GM23338 (cell line): ENCODE results near the gene NFIB. TPM values are rescaled to one million over a fixed set of nuclear protein-coding genes. Genes with fewer than 3 reads are reported as not detected.

Experiments
- ATAC-seq: fragments of 200-7000 bp; cut with Tn5 transposase; 3 replicates; pipeline ENCODE4 v1.9.1; 2020
- DNase-seq: peaks from one replicate; pipeline ENCODE4 v3.0.0-alpha.2; 2015; ENCODE audit warnings: low spot score
- H2AFZ ChIP-seq: fragments of 200-600 bp; sonication (generic); 2 replicates; pipeline ENCODE4 v1.8.0; 2016; ENCODE audit warnings: antibody characterized with exemption, mild to moderate bottlenecking, moderate library complexity
- H3F3A ChIP-seq: fragments of 200-600 bp; sonication (generic); replicated peaks from 2 replicates; pipeline ENCODE4 v1.8.0; 2017; ENCODE audit warnings: antibody characterized with exemption, mixed run types, low read depth
- H3K27ac ChIP-seq: fragments of 200-600 bp; sonication (generic); 2 replicates; pipeline ENCODE4 v1.6.1; 2016; ENCODE audit warnings: low read depth
- H3K27me3 ChIP-seq: fragments of 200-600 bp; sonication (generic); 2 replicates; pipeline ENCODE4 v1.8.0; 2016; ENCODE audit warnings: mild to moderate bottlenecking, mixed run types, moderate library complexity; ENCODE audit not compliant: insufficient read depth
- H3K36me3 ChIP-seq: fragments of 200-600 bp; sonication (generic); 2 replicates; pipeline ENCODE4 v1.8.0; 2016; ENCODE audit warnings: mild to moderate bottlenecking; ENCODE audit not compliant: insufficient read depth
- H3K4me1 ChIP-seq: fragments of 200-600 bp; sonication (generic); 2 replicates; pipeline ENCODE4 v1.8.0; 2016; ENCODE audit warnings: mild to moderate bottlenecking, moderate library complexity; ENCODE audit not compliant: insufficient read depth
- H3K4me2 ChIP-seq: fragments of 200-600 bp; sonication (generic); 2 replicates; pipeline ENCODE4 v1.7.1; 2017; ENCODE audit warnings: mixed run types
- H3K4me3 ChIP-seq: fragments of 200-600 bp; sonication (generic); 2 replicates; pipeline ENCODE4 v1.6.1; 2016; ENCODE audit warnings: mixed run types
- H3K79me2 ChIP-seq: fragments of 200-600 bp; sonication (generic); replicated peaks from 2 replicates; pipeline ENCODE4 v1.8.0; 2017; ENCODE audit warnings: mild to moderate bottlenecking; ENCODE audit not compliant: insufficient read depth
- H3K9me2 ChIP-seq: fragments of 200-600 bp; sonication (generic); 2 replicates; pipeline ENCODE4 v1.8.0; 2017; ENCODE audit not compliant: insufficient read depth
- H4K20me1 ChIP-seq: fragments of 200-600 bp; sonication (generic); replicated peaks from 2 replicates; pipeline ENCODE4 v1.8.0; 2017; ENCODE audit warnings: mild to moderate bottlenecking; ENCODE audit not compliant: insufficient read depth
- H3K27ac Mint-ChIP-seq: 2 replicates; pipeline ENCODE4 v1.8.0; 2020; ENCODE audit warnings: inconsistent platforms, mild to moderate bottlenecking, moderate library complexity, mixed read lengths
- H3K27me3 Mint-ChIP-seq: 3 replicates; pipeline ENCODE4 v1.8.0; 2022; ENCODE audit warnings: low read depth, mild to moderate bottlenecking, moderate library complexity, mixed read lengths, inconsistent platforms; ENCODE audit not compliant: insufficient read depth, poor library complexity
- H3K36me3 Mint-ChIP-seq: 3 replicates; pipeline ENCODE4 v1.8.0; 2021; ENCODE audit warnings: low read depth, mild to moderate bottlenecking, inconsistent platforms, moderate library complexity, mixed read lengths
- H3K4me1 Mint-ChIP-seq: 3 replicates; pipeline ENCODE4 v1.8.0; 2020; ENCODE audit warnings: mild to moderate bottlenecking, inconsistent platforms, mixed read lengths
- H3K4me3 Mint-ChIP-seq: 3 replicates; pipeline ENCODE4 v1.8.0; 2021; ENCODE audit warnings: moderate library complexity, mild to moderate bottlenecking, inconsistent platforms, mixed read lengths
- H3K9me3 Mint-ChIP-seq: 3 replicates; pipeline ENCODE4 v1.8.0; 2020; ENCODE audit warnings: moderate library complexity, mild to moderate bottlenecking, inconsistent platforms, mixed read lengths
- CREB1 ChIP-seq: fragments of 250-450 bp; sonication (Bioruptor Pico); IDR thresholded peaks from 2 replicates; pipeline ENCODE4 v1.5.0; 2020; ENCODE audit warnings: low read depth, mild to moderate bottlenecking, moderate library complexity
- EZH2phosphoT487 ChIP-seq: fragments of 200-600 bp; sonication (generic); IDR thresholded peaks from one replicate; pipeline ENCODE4 v1.8.1; 2018; ENCODE audit warnings: antibody characterized with exemption; ENCODE audit not compliant: unreplicated experiment
- JUNB ChIP-seq: IDR thresholded peaks from one replicate; pipeline ENCODE4 v1.6.1; 2016; ENCODE audit warnings: antibody characterized with exemption; ENCODE audit not compliant: unreplicated experiment
- NANOG ChIP-seq: IDR thresholded peaks from 2 replicates; pipeline ENCODE4 v1.6.1; 2016; ENCODE audit warnings: antibody characterized with exemption, borderline replicate concordance
- POLR2AphosphoS5 ChIP-seq: IDR thresholded peaks from 2 replicates; pipeline ENCODE4 v1.6.1; 2016; ENCODE audit warnings: antibody characterized with exemption, low read depth
- ZNF114 ChIP-seq: fragments of 250-450 bp; sonication (Bioruptor Pico); IDR thresholded peaks from 2 replicates; pipeline ENCODE4 v1.5.0; 2020; ENCODE audit warnings: mild to moderate bottlenecking, moderate library complexity
- ZNF331 ChIP-seq: fragments of 250-450 bp; sonication (Bioruptor Pico); IDR thresholded peaks from 2 replicates; pipeline ENCODE4 v1.5.0; 2020; ENCODE audit warnings: low read depth, mild to moderate bottlenecking, moderate library complexity
- polyA plus RNA-seq: library from polyadenylated mRNA; unstranded; fragments of >200 nt; fragmentation: Nextera tagmentation; extraction: Ambion mirVana; gene quantifications from 2 replicates; pipeline ENCODE4 v1.2.1, GENCODE V29; 2016
- total RNA-seq: library from RNA; depleted of rRNA; stranded (reverse); fragments of >200 nt; shearing (Covaris generic); gene quantifications from 2 replicates; pipeline ENCODE4 v1.2.3, GENCODE V29; 2014
- TF ChIP-seq, protein P1 (sequence below), 2 experiments: fragments of 200-600 bp in 1 of 2; sonication (generic) in 1 of 2; conservative IDR thresholded peaks; 2 replicates each; pipeline versions ENCODE4 v1.5.1 to v1.6.1; 2016 to 2017; ENCODE audit warnings: antibody characterized with exemption in 2 of 2, low read depth in 2 of 2, mild to moderate bottlenecking in 2 of 2, moderate library complexity in 1 of 2
- TF ChIP-seq, protein P2 (sequence below): IDR thresholded peaks from 2 replicates; pipeline ENCODE4 v1.6.1; 2016; ENCODE audit warnings: antibody characterized with exemption
- TF ChIP-seq, protein P3 (sequence below): fragments of 250-450 bp; sonication (Bioruptor Pico); IDR thresholded peaks from 2 replicates; pipeline ENCODE4 v1.5.0; 2020; ENCODE audit warnings: mild to moderate bottlenecking, moderate library complexity
- TF ChIP-seq, protein P4 (sequence below): IDR thresholded peaks from one replicate; pipeline ENCODE4 v1.6.1; 2018; ENCODE audit warnings: antibody characterized with exemption; ENCODE audit not compliant: unreplicated experiment

NFIB gene
- total and polyA plus RNA-seq, 2 experiments from 2014 or later, result 3.9 to 4.7 TPM

DNA sequence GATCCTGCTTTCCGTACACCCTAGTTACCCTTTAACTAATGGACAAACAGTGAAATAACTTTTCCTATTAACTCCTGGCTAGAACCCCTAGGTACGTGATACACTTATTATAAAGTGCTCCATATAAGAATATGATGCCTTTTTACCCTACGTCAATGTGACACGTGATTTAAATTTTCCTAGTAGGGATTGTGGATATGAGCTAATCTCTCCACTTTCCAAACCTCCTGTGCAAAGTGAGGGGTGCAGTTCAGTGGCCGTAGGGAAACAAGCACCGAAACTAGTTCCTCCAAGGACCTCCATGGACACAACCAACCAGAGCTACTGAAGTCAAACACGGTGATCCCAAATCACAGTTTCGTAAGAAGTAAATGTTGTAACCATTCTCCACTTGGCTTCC, 19.3 kb downstream of the NFIB start (continued):
- TF ChIP-seq POLR2AphosphoS5 (no peak), ZNF331 (CRISPR knock-in tag) (no peak), CREB1 (CRISPR knock-in tag) (no peak), JUNB (no peak)
- TF ChIP-seq, protein P1, sequence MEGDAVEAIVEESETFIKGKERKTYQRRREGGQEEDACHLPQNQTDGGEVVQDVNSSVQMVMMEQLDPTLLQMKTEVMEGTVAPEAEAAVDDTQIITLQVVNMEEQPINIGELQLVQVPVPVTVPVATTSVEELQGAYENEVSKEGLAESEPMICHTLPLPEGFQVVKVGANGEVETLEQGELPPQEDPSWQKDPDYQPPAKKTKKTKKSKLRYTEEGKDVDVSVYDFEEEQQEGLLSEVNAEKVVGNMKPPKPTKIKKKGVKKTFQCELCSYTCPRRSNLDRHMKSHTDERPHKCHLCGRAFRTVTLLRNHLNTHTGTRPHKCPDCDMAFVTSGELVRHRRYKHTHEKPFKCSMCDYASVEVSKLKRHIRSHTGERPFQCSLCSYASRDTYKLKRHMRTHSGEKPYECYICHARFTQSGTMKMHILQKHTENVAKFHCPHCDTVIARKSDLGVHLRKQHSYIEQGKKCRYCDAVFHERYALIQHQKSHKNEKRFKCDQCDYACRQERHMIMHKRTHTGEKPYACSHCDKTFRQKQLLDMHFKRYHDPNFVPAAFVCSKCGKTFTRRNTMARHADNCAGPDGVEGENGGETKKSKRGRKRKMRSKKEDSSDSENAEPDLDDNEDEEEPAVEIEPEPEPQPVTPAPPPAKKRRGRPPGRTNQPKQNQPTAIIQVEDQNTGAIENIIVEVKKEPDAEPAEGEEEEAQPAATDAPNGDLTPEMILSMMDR (conservative IDR thresholded peaks at IDR 0.05; ENCODE audit: low read depth in 2 of 2), result no peak

DNA sequence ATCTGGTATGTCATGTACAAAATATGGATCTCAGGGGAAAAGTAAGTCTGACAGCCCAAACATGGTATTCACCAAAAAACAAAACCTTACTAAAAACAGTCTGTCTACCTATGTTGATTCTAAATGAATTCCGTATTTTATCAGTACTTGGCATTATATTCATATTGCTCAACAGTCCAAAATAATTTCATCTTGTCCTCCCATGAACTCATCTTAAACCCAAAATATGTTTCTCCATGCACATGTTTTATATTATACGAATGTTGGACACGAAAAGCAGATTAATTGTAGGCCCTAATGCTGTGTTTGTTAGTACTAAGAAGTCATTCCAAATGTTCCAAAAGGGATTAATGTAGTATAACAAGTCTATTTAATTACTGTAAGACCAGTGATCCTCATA, 20.1 kb downstream of the NFIB start:
- Histone ChIP-seq H3K36me3 (no peaks in the 10 kb centered on the region), H3K79me2 (no peaks in the 10 kb centered on the region), H3K9me2 (no peaks in the 10 kb centered on the region), H3K4me2 (no peak overlapping the region), H3K4me1 (0 out of 2 replicates have a peak, but pooled peaks cover 9% of the 10 kb centered on the region), H4K20me1 (no peaks in the 10 kb centered on the region), H3F3A (no peaks in the 10 kb centered on the region), H3K27me3 (no peaks in the 10 kb centered on the region), H3K4me3 (no peak overlapping the region), H2AFZ (no peak overlapping the region), H3K27ac (no peak overlapping the region)
- Mint-ChIP-seq H3K9me3 (no peaks in the 10 kb centered on the region), H3K27me3 (no peaks in the 10 kb centered on the region), H3K4me3 (no peak overlapping the region), H3K36me3 (no peaks in the 10 kb centered on the region), H3K4me1 (peaks cover 4% of the 10 kb centered on the region; the same call in 2 of the 3 replicates), H3K27ac (no peak overlapping the region)
- DNase-seq (no peak), ATAC-seq (no peak)
- TF ChIP-seq, protein P2, sequence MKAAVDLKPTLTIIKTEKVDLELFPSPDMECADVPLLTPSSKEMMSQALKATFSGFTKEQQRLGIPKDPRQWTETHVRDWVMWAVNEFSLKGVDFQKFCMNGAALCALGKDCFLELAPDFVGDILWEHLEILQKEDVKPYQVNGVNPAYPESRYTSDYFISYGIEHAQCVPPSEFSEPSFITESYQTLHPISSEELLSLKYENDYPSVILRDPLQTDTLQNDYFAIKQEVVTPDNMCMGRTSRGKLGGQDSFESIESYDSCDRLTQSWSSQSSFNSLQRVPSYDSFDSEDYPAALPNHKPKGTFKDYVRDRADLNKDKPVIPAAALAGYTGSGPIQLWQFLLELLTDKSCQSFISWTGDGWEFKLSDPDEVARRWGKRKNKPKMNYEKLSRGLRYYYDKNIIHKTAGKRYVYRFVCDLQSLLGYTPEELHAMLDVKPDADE, result no peak
- TF ChIP-seq CREB1 (CRISPR knock-in tag), result no peak
- TF ChIP-seq, protein P3, sequence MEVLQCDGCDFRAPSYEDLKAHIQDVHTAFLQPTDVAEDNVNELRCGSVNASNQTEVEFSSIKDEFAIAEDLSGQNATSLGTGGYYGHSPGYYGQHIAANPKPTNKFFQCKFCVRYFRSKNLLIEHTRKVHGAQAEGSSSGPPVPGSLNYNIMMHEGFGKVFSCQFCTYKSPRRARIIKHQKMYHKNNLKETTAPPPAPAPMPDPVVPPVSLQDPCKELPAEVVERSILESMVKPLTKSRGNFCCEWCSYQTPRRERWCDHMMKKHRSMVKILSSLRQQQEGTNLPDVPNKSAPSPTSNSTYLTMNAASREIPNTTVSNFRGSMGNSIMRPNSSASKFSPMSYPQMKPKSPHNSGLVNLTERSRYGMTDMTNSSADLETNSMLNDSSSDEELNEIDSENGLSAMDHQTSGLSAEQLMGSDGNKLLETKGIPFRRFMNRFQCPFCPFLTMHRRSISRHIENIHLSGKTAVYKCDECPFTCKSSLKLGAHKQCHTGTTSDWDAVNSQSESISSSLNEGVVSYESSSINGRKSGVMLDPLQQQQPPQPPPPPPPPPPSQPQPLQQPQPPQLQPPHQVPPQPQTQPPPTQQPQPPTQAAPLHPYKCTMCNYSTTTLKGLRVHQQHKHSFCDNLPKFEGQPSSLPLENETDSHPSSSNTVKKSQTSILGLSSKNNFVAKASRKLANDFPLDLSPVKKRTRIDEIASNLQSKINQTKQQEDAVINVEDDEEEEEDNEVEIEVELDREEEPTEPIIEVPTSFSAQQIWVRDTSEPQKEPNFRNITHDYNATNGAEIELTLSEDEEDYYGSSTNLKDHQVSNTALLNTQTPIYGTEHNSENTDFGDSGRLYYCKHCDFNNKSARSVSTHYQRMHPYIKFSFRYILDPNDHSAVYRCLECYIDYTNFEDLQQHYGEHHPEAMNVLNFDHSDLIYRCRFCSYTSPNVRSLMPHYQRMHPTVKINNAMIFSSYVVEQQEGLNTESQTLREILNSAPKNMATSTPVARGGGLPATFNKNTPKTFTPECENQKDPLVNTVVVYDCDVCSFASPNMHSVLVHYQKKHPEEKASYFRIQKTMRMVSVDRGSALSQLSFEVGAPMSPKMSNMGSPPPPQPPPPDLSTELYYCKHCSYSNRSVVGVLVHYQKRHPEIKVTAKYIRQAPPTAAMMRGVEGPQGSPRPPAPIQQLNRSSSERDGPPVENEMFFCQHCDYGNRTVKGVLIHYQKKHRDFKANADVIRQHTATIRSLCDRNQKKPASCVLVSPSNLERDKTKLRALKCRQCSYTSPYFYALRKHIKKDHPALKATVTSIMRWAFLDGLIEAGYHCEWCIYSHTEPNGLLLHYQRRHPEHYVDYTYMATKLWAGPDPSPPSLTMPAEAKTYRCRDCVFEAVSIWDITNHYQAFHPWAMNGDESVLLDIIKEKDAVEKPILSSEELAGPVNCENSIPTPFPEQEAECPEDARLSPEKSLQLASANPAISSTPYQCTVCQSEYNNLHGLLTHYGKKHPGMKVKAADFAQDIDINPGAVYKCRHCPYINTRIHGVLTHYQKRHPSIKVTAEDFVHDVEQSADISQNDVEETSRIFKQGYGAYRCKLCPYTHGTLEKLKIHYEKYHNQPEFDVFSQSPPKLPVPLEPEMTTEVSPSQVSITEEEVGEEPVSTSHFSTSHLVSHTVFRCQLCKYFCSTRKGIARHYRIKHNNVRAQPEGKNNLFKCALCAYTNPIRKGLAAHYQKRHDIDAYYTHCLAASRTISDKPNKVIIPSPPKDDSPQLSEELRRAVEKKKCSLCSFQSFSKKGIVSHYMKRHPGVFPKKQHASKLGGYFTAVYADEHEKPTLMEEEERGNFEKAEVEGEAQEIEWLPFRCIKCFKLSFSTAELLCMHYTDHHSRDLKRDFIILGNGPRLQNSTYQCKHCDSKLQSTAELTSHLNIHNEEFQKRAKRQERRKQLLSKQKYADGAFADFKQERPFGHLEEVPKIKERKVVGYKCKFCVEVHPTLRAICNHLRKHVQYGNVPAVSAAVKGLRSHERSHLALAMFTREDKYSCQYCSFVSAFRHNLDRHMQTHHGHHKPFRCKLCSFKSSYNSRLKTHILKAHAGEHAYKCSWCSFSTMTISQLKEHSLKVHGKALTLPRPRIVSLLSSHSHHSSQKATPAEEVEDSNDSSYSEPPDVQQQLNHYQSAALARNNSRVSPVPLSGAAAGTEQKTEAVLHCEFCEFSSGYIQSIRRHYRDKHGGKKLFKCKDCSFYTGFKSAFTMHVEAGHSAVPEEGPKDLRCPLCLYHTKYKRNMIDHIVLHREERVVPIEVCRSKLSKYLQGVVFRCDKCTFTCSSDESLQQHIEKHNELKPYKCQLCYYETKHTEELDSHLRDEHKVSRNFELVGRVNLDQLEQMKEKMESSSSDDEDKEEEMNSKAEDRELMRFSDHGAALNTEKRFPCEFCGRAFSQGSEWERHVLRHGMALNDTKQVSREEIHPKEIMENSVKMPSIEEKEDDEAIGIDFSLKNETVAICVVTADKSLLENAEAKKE (CRISPR knock-in tag), result no peak
- no peak for TF ChIP-seq EZH2phosphoT487
- no peak for TF ChIP-seq NANOG
- TF ChIP-seq, protein P4, sequence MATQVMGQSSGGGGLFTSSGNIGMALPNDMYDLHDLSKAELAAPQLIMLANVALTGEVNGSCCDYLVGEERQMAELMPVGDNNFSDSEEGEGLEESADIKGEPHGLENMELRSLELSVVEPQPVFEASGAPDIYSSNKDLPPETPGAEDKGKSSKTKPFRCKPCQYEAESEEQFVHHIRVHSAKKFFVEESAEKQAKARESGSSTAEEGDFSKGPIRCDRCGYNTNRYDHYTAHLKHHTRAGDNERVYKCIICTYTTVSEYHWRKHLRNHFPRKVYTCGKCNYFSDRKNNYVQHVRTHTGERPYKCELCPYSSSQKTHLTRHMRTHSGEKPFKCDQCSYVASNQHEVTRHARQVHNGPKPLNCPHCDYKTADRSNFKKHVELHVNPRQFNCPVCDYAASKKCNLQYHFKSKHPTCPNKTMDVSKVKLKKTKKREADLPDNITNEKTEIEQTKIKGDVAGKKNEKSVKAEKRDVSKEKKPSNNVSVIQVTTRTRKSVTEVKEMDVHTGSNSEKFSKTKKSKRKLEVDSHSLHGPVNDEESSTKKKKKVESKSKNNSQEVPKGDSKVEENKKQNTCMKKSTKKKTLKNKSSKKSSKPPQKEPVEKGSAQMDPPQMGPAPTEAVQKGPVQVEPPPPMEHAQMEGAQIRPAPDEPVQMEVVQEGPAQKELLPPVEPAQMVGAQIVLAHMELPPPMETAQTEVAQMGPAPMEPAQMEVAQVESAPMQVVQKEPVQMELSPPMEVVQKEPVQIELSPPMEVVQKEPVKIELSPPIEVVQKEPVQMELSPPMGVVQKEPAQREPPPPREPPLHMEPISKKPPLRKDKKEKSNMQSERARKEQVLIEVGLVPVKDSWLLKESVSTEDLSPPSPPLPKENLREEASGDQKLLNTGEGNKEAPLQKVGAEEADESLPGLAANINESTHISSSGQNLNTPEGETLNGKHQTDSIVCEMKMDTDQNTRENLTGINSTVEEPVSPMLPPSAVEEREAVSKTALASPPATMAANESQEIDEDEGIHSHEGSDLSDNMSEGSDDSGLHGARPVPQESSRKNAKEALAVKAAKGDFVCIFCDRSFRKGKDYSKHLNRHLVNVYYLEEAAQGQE, result no peak
- no peak for TF ChIP-seq ZNF114
